Measurements from ENCODE around the gene MYL2.

GRCh38 chr12:110874351-110874750 is 46.0 kb downstream of the MYL2 start:
- no peak for TF ChIP-seq NR2F1 (conservative IDR thresholded peaks at IDR 0.05)
- no peak for TF ChIP-seq CTCF (IDR thresholded peaks at IDR 0.05 in 2 of 3, conservative IDR thresholded peaks at IDR 0.05 in 1 of 3; ENCODE audit: control insufficient read depth in 2 of 3, extremely low read depth in 1 of 3, insufficient read depth in 1 of 3, low read depth in 3 of 3, low read length in 3 of 3)
- no peak for TF ChIP-seq JUND (IDR thresholded peaks at IDR 0.05; ENCODE audit: low read depth, low read length)
- no peak for TF ChIP-seq POLR2AphosphoS5 (IDR thresholded peaks at IDR 0.05; ENCODE audit: low read length)
- no peak for TF ChIP-seq RFX5 (IDR thresholded peaks at IDR 0.05; ENCODE audit: low read depth, low read length)
- no peak for TF ChIP-seq ZNF274 (IDR thresholded peaks at IDR 0.05; ENCODE audit: insufficient read depth, insufficient read length)
- no peak for TF ChIP-seq BHLHE40 (IDR thresholded peaks at IDR 0.05; ENCODE audit: borderline replicate concordance in 1 of 2, low read depth in 2 of 2, low read length in 1 of 2)
- no peak for TF ChIP-seq SREBF2 (IDR thresholded peaks at IDR 0.05; ENCODE audit: low read length)
- no peak for TF ChIP-seq RCOR1 (conservative IDR thresholded peaks at IDR 0.05; ENCODE audit: low read depth, low read length)
- no peak for TF ChIP-seq POLR2A (IDR thresholded peaks at IDR 0.05; ENCODE audit: low read depth, low read length)
- no peak for TF ChIP-seq IRF4 (IDR thresholded peaks at IDR 0.05; ENCODE audit: low read depth, low read length)
- no peak for TF ChIP-seq YY1 (IDR thresholded peaks at IDR 0.05; ENCODE audit: low read depth, low read length)
- no peak for TF ChIP-seq KAT2A (conservative IDR thresholded peaks at IDR 0.05; ENCODE audit: control insufficient read depth, low read depth, low read length)
- no peak for TF ChIP-seq MAX (IDR thresholded peaks at IDR 0.05; ENCODE audit: low read depth, low read length)

Measured in GM12878 (cell line).